ENCODE results near the gene MOCS3. TPM values are rescaled to one million over a fixed set of nuclear protein-coding genes. Genes with fewer than 3 reads are reported as not detected.

Gene MOCS3
- total RNA-seq, 1 experiment from 2014 or later, result 6.4 TPM

- Histone ChIP-seq H3K79me2 (ENCODE audit: insufficient read depth, low read length) (no peaks in the 10 kb centered on the region), H3K4me2 (ENCODE audit: low read length) (no peak overlapping the region), H3K4me3 (replicated peaks in 1 of 2; ENCODE audit: low read depth in 1 of 2, low read length in 2 of 2) (no peak overlapping the region), H3K9me3 (ENCODE audit: control insufficient read depth in 1 of 2, insufficient read depth in 1 of 2, low read depth in 1 of 2, low read length in 2 of 2) (no peaks in the 10 kb centered on the region), H4K20me1 (ENCODE audit: insufficient read depth) (no peaks in the 10 kb centered on the region), H3K36me3 (ENCODE audit: control insufficient read depth in 1 of 2, insufficient read depth in 2 of 2, low read length in 2 of 2) (peaks cover 0 to 2% of the 10 kb centered on the region in 2 experiments; a peak in 2 of 4 replicates), H3K27me3 (ENCODE audit: insufficient read depth, low read length) (no peaks in the 10 kb centered on the region), H3K9ac (ENCODE audit: low read length) (no peak overlapping the region), H2AFZ (ENCODE audit: low read depth, low read length, poor library complexity, severe bottlenecking) (no peak overlapping the region), H3K9me2 (ENCODE audit: insufficient read depth) (no peaks in the 10 kb centered on the region), H3K4me1 (ENCODE audit: control insufficient read depth in 1 of 2, insufficient read depth in 2 of 2, low read length in 2 of 2) (no peaks in the 10 kb centered on the region), H3K27ac (ENCODE audit: low read depth, low read length) (no peak overlapping the region)
- ChIA-PET POLR2A (no interaction called here), RAD21 (ENCODE audit: low non-redundant PET in 1 of 2, low total read pairs in 2 of 2, uncharacterized antibody in 2 of 2, unreplicated experiment in 2 of 2) (no interaction called here), CTCF (no interaction called here)
- ATAC-seq (no peak), DNase-seq (ENCODE audit: low read depth, low spot score) (no peak)
- BruUV-seq (replicated peaks), result no TSS peak
- TF ChIP-seq RAD21 (IDR thresholded peaks at IDR 0.05; ENCODE audit: low read depth) (no peak), MAX (IDR thresholded peaks at IDR 0.05) (no peak), CEBPB (IDR thresholded peaks at IDR 0.05; ENCODE audit: low read depth) (no peak), CTCF (IDR thresholded peaks at IDR 0.05 in 2 of 3, conservative IDR thresholded peaks at IDR 0.05 in 1 of 3; ENCODE audit: borderline replicate concordance in 1 of 3, insufficient read depth in 1 of 3, low read depth in 2 of 3, low read length in 2 of 3) (no peak), ZFX (IDR thresholded peaks at IDR 0.05) (no peak)
- intact Hi-C loops (cut with micrococcal nuclease), result no loop called here
These were observed 46.6 kb downstream of the MOCS3 start for GRCh38 chr20:51005214-51005613.

GRCh38 chr20:51008718-51009117 lies 50.1 kb downstream of the MOCS3 start:
- H3K9me2 ChIP-seq (ENCODE audit: insufficient read depth), result no peaks in the 10 kb centered on the region
- H3K27me3 ChIP-seq (ENCODE audit: insufficient read depth, low read length), result no peaks in the 10 kb centered on the region
- H3K27ac ChIP-seq (ENCODE audit: low read depth, low read length), result no peak overlapping the region
- H2AFZ ChIP-seq (ENCODE audit: low read depth, low read length, poor library complexity, severe bottlenecking), result no peak overlapping the region
- H3K4me3 ChIP-seq (replicated peaks in 1 of 2; ENCODE audit: low read depth in 1 of 2, low read length in 2 of 2), result no peak overlapping the region
- H3K4me1 ChIP-seq (ENCODE audit: control insufficient read depth in 1 of 2, insufficient read depth in 2 of 2, low read length in 2 of 2), result no peaks in the 10 kb centered on the region
- H4K20me1 ChIP-seq (ENCODE audit: insufficient read depth), result no peaks in the 10 kb centered on the region
- no peaks in the 10 kb centered on the region for H3K9me3 ChIP-seq (ENCODE audit: control insufficient read depth in 1 of 2, insufficient read depth in 1 of 2, low read depth in 1 of 2, low read length in 2 of 2)
- no peak overlapping the region for H3K4me2 ChIP-seq (ENCODE audit: low read length)
- H3K79me2 ChIP-seq (ENCODE audit: insufficient read depth, low read length), result no peaks in the 10 kb centered on the region
- H3K9ac ChIP-seq (ENCODE audit: low read length), result no peak overlapping the region
- ChIA-PET RAD21 (ENCODE audit: low non-redundant PET in 1 of 2, low total read pairs in 2 of 2, uncharacterized antibody in 2 of 2, unreplicated experiment in 2 of 2) (no interaction called here), POLR2A (no interaction called here), CTCF (no interaction called here)
- DNase-seq (ENCODE audit: low read depth, low spot score), result no peak
- no peak for ATAC-seq
- H3K36me3 ChIP-seq (ENCODE audit: control insufficient read depth in 1 of 2, insufficient read depth in 2 of 2, low read length in 2 of 2), result peaks cover 0 to 2% of the 10 kb centered on the region in 2 experiments; a peak in 2 of 4 replicates
- no TSS peak for BruUV-seq (replicated peaks)
- intact Hi-C loops (cut with micrococcal nuclease), result no loop called here
- TF ChIP-seq ATF3 (IDR thresholded peaks at IDR 0.05) (no peak), JUND (IDR thresholded peaks at IDR 0.05) (no peak), CEBPB (IDR thresholded peaks at IDR 0.05; ENCODE audit: low read depth) (no peak), EZH2 (IDR thresholded peaks at IDR 0.05) (no peak), MAX (IDR thresholded peaks at IDR 0.05) (no peak), EZH2phosphoT487 (IDR thresholded peaks at IDR 0.05; ENCODE audit: borderline replicate concordance) (no peak), ZNF274 (IDR thresholded peaks at IDR 0.05; ENCODE audit: low read depth, low read length) (no peak), RAD21 (IDR thresholded peaks at IDR 0.05; ENCODE audit: low read depth) (no peak), POLR2A (IDR thresholded peaks at IDR 0.05; ENCODE audit: borderline replicate concordance, extremely low read depth, insufficient read depth, insufficient read length) (no peak), CTCF (IDR thresholded peaks at IDR 0.05 in 2 of 3, conservative IDR thresholded peaks at IDR 0.05 in 1 of 3; ENCODE audit: borderline replicate concordance in 1 of 3, insufficient read depth in 1 of 3, low read depth in 2 of 3, low read length in 2 of 3) (no peak), POLR2AphosphoS5 (IDR thresholded peaks at IDR 0.05; ENCODE audit: low read depth, low read length) (no peak), SRF (IDR thresholded peaks at IDR 0.05; ENCODE audit: low read depth) (no peak), SP1 (IDR thresholded peaks at IDR 0.05; ENCODE audit: low read depth) (no peak), FOSL1 (IDR thresholded peaks at IDR 0.05; ENCODE audit: low read depth) (no peak), TCF7L2 (IDR thresholded peaks at IDR 0.05; ENCODE audit: borderline replicate concordance, extremely low read depth, insufficient read depth, insufficient read length) (no peak)
